Activated CD4-positive, alpha-beta T cell treated with anti-CD3 and anti-CD28 coated beads, Interleukin-2, Interleukin-4, amounts not matched to agents 100 ng/mL and 50 ng/mL, durations not matched to agents 16 hours and 8 hours (primary cell): Measurements from ENCODE around the gene BBC3.
"Not testable (repeated sequence)": the region's sequence is repeated elsewhere in the genome, so short reads cannot be mapped to it uniquely, and the experiment has no call there.

Experiments used
- DNase-seq: peaks from one replicate; pipeline ENCODE4 v3.0.0-alpha.2; 2020; ENCODE audit warnings: low spot score

BBC3 gene

DNA sequence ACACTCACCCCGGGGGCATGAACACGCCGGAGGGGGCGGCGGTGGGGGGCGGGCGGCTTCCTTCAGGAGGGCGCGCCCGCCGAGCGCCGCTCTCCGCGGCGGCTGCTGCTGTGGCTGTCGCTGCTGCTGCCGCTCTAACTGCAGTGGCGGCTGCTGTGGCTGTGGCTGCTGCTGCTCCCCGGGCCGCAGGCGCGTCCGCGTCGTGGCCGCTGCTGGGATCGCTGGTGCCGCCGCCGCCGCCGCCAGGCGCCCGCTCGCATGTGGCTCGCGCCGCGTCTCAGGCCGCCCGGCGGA is at the start of gene BBC3:
Gene BBC3 (minus strand): TSS at position 279 of the 294 bp plus-strand sequence. CDS start 2,768 bp downstream, outside the sequence.
- no peak for DNase-seq

DNA sequence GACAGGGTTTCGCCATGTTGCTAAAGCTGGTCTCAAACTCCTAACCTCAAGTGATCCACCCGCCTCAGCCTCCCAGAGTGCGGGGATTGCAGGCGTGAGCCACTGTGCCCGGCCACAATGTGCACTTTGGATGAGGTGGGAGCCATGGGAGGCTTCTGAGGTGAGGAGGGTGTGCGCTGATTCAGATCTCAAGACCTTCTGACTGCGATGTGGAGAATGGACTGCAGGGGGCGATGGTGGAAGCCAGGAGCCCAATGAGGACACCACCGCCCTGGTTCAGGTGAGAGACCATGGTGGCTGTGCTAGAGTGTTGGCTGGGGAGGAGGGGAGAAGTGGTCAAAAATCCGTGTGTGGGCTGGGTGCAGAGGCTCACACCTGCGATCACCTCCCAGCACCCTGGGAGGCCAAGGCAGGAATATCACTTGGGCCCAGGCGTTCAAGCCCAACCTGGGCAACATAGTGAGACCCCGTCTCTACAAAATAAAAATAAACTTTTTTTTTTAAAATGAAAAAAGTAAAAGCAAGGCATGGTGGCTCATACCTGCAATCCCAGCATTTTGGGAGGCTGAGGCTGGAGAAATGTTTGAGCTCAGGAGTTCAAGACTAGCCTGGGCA is 49.3 kb upstream of the BBC3 start:
- peak; percentile 66 for DNase-seq

DNA sequence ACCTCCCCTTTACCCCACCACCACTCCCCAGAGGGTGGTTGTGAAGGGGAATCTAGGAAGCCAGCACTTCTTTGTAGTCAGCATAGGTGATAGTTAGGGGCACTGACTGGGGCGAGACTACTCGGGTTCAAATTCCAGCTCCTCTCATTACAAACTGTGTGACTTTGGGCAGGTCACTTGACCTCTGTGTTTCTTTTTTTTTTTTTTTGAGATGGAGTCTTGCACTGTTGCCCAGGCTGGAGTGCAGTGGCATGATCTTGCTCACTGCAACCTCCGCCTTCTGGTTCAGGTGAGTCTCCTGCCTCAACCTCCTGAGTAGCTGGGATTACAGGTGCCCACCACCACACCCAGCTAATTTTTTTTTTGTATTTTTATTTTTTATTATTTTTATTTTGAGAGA is 45.5 kb upstream of the BBC3 start:
- not testable (repeated sequence) for DNase-seq

DNA sequence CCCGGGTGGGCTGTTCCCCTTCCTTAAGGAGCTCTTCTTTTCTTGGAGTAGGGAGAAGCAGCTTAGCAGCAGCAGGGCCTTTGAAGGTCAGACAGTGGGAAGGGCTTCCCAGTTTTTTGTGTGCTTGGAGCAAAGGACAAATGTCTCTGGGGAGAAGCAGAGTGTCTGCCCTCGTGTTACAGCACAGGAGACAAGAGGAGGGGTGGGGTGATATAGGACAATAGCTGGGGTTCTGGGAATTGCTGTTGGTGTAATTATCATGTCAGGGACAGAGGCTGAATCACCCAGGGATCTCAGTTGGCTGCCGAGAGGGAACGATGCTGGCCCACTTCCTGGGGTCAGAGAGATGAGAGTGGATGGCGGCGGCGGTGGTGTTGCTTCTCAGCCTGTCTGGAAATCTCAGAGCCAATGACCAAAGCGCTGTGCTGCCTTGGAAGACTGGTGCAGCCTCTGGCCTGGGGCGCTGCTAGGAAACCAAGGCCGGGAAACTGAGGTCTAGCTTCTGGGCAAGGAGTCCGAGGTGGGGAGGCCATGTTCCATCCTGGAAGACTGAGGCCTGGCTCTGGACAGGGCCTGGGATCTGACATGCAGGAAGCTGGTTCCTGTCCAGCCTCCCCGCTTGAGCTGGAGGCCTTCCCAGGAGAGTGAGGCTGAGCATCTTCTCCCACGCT is 44.9 kb upstream of the BBC3 start:
- DNase-seq, result no peak

GRCh38 chr19:47274891-47275761 is 44.1 kb upstream of the BBC3 start:
- DNase-seq, result no peak

GRCh38 chr19:47274071-47274890 is 43.3 kb upstream of the BBC3 start, which contains the start of gene INAFM1:
INAFM1 (plus strand) TSS chr19:47274885; CDS start chr19:47274920, 35 bp downstream.
- DNase-seq, result peak; percentile 99

DNA sequence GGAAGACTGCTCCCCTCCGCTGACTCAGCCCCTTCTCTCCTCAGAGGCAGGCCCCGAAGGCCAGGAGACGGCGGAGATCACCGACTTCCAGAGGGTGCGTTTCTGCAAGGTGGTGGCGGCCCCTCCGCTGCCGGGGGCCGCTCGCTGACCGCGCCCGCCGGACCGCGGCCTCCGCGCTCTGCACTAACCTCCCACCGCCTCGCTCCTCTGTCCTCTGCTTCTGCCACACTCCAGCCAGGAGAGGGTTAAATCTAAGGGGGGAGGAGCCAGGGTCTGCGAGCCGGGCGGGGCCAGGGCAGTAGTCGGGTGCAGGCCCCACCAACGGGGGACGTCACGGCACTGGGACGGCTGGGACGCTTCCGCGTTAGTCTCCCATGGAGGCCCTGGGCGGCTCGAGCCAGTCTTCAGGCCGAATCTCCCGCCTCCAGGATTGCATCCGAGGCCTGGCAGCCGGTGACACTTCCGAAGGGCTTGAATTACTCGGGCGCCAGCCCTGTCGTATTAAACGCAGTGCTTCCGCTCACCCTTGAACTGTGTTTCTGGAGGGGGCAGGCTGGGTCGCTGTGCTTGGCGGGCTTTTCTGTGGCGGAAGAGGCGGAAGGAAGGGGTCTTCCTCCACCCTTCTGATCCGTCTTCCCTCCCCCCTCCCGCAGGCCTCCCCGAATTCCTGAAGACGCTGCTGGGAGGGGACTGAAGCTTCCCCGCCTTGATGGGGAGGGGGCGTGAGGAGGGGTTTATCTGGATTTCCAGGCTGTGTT is 42.5 kb upstream of the BBC3 start:
- DNase-seq, result peak; percentile 89

- no peak for DNase-seq
Measured at GRCh38 chr19:47272448-47273312, 41.7 kb upstream of the BBC3 start.

GRCh38 chr19:47271949-47272348 is 41.0 kb upstream of the BBC3 start:
- no peak for DNase-seq

GRCh38 chr19:47270408-47270807 is 39.4 kb upstream of the BBC3 start:
- DNase-seq, result no peak

DNA sequence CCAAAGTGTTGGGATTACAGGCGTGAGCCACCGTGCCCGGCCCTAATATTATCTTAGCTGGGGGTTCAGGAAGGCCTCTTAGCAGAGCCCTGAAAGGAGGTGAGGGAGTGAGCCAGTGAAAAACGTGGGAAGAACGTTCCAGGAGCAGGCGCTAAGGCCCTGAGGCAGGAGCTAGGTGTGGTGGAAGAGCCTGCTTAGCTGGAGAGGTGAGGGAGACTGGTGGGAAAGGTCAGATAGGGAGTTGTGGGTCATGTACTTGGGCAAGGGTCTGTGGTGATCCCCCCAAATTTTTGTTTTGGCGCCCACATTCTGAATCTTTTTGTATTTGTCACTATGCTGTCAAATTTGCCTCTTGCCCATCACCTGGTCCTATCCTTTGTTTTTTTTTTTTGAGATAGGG is 38.6 kb upstream of the BBC3 start:
- DNase-seq, result no peak

- DNase-seq, result no peak
Measured at GRCh38 chr19:47268028-47268427, 37.0 kb upstream of the BBC3 start.

DNA sequence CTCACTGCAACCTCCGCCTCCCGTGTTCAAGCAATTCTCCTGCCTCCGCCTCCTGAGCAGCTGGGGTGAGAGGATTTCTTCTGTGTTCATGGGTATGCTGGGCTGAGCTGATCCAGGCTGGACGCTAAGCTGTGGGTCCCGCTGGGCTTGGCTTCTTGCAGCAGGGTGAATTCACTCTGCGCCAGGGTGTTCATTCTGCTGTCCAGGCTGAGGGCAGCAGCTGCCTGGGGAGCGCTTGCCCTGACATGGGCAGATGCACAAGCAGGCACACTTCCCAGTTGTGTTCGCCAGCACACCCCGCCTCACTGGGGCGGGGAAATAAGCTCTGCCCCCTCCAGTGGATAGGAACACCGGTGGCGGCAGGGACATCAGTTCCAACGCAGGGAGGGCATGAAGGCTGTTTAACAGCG is 36.4 kb upstream of the BBC3 start:
- DNase-seq, result no peak

DNA sequence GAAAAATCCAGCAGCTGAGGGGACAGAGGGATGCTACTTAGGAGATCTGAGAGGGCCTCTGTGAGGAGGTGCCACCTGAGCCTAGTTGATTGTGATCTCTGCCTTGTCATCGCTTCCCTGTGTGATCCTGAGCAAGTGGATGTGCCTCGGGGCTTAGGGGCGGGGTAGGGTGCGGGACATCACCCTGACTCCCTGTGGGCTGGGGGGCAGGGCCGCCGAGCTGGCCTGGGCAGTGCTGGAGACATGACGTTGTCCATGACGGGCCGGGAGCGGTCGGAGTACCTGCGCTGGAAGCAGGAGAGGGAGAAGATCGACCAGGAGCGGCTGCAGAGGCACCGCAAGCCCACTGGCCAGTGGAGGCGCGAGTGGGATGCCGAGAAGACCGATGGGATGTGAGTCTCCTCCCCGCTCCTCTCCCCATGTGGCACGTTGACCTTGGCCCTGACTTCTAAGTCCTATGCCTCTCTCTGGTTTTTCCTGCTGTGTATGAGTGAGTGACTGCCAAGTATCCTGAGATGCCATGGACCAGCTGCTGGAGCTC is 35.5 kb upstream of the BBC3 start:
- DNase-seq, result no peak

GRCh38 chr19:47264629-47265028 is 33.6 kb upstream of the BBC3 start:
- DNase-seq, result no peak

- DNase-seq, result not testable (repeated sequence)
Measured at GRCh38 chr19:47261946-47262793, 31.2 kb upstream of the BBC3 start.

- DNase-seq, result no peak
Measured at GRCh38 chr19:47260476-47260875, 29.5 kb upstream of the BBC3 start.

DNA sequence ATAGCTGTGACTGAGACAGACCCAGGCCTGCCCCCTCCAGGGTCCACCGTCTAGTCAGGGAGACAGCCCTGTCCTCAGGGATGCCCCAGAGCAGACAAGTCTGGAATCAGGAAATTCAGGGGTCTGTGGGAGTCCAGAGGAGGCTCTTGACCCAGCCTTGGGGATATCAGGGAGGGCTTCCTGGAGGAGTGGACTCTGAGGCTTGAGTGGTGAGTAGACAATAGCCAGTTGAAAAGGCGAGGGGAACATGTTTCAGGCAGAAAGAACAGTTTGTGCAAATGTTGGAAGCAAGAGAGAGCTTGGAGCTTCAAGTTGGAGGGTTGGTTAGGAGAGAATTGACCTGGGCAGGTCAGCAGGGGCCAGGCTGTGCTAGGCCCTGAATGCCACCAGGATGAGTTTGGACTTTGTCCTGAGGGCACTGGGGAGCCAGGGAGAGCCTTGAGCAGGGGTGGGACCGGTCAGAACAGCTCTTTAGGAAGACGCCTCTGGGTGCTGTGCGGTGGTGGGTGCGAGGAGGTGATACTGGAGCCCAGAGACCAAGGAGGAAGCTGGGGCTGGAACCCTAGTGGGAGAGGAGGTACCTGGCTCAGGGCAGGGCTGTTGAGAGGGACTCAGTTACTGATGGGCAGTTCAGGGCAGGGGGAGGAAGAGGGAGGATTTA is 28.0 kb upstream of the BBC3 start:
- DNase-seq, result no peak

DNA sequence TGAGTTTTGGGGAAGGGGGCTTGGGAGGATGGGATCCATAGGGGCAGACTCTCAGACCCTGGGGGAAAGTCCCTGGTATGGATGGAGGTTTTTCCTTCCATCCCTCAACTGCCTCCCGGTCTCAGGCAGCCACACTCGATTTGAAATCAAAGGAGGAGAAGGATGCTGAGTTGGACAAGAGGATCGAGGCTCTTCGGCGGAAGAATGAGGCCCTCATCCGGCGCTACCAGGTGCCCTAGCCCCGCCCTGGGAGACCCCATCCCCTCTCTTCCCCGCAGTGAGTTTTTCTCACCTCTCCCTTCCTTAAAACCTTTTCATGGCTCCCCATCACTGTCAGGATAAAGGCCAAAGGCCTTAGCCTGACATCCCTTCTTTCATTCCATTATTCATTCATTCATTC is 27.4 kb upstream of the BBC3 start:
- DNase-seq, result no peak
